Fibroblast of skin of right biceps (primary cell): ENCODE data around the gene SHC1.

Source experiments
- DNase-seq: peaks from one replicate; pipeline ENCODE4 v3.0.0-alpha.2; 2013

SHC1 gene

GRCh38 chr1:154971341-154971998 is 923 bp upstream of the SHC1 start:
- DNase-seq, result no peak

- no peak for DNase-seq
Observed at GRCh38 chr1:154969860-154970452, 591 bp downstream of the SHC1 start.

GRCh38 chr1:154969246-154969645 is 1.3 kb downstream of the SHC1 start:
- no peak for DNase-seq

DNA sequence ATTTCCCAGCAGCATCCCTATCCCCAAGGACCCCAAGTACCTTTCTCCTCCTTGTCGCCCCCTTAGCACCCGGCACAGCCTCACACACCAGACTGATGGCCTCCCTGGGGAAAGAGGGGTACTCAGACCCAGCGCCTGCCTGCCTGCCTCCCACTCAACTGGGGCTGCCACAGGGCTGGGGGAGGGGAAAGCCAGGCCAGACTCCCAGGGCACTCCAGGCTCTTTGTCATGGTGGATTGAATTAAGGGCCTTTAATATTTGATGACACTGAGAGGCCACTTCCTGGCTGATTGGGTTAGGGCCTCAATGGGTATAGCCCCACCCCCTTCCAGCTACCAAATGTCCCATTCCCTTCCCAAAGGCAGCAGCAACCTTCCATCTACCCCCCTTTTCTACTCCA is 1.8 kb downstream of the SHC1 start:
- DNase-seq, result no peak

DNA sequence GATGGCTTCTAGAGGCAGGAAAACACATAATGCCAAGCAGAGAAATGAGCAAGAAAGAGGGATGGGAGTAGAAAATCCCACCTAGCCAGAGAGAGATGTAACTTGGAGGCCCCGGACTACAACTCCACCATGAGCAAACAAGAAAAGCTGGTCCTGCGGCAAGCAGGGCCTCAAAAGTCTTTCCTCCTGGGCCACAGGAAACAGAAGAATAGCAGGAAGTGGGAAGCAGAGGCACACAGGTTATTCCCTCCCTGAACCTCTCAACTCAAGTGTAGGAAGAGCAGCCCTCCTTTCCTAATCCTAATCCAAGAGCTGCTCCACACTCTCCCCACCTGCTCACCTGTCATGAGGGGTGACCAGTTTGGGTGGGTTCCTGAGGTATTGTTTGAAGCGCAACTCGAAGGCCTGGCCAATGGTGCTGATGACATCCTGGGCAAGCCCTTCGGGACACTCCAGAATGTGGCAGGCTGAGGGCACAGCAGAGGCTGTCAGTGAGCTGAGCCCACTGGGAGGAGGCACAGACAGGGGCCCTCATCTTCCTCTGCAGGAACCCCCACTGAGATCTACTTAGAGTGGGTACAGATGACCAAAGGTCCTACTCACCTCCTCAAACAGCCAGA is 3.1 kb downstream of the SHC1 start:
- no peak for DNase-seq

DNA sequence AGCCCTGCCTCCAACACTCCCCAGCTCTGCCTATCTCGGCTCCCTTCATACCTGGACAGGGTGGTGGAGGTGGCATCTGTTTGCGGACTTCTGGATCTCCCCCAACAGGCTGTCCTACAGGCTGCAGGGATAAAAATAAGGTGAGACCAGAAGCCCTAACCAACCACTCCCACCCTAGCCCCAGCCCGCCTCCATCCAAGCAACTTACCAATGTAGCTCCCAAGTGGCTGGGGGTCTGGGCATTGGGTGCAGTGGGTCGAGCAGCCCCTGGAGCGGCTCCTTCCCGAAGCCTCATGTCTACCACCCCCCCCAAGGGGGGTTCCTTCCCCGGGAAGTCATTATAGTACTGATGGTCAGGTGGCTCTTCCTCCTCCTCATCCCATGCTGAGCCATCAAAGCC is 4.4 kb downstream of the SHC1 start:
- no peak for DNase-seq

DNA sequence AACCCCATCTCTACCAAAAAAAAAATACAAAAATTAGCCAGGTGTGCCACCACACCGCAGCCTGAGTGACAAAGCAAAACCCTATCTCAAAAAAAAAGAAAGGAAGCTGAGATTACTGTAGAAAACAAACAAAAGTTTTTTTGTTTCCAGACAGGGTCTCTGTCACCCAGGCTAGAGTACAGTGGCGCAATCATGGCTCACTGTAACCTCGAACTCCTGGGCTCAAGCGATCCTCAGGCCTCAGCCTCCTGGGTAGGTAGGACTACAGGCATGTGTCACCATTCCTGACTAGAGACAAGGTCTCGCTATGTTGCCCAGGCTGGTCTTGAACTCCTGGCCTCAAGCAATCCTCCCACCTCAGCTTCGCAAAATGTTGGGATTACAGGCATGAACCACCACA is 6.2 kb downstream of the SHC1 start:
- DNase-seq, result no peak

DNA sequence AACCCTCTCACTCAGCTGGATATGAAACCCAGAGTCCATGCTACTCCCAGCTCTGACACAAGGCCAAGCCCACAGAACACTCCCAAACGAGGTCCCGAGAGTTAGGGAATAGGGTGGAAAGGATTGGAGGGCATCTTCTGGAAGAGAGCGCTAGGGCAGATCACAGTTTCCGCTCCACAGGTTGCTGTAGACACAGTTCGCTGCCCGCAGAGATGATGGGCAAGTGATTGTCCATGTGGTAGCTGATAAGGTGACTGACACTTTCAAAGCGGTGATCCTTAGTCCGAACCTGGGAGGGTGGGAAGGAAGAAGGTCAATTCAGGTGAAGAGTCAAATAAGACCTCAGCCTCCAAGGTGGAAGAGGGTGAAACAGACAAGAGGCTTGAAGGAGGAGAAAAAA is 6.9 kb downstream of the SHC1 start:
- DNase-seq, result no peak

- DNase-seq, result no peak
Observed at GRCh38 chr1:154962795-154963330, 7.7 kb downstream of the SHC1 start.

GRCh38 chr1:154962156-154962749 is 8.3 kb downstream of the SHC1 start:
- no peak for DNase-seq

GRCh38 chr1:154961207-154962155 is 9.1 kb downstream of the SHC1 start, which contains the start of gene PYGO2:
PYGO2 (minus strand) TSS chr1:154961782; CDS start chr1:154961576, 206 bp downstream.
- peak; percentile 81 for DNase-seq

DNA sequence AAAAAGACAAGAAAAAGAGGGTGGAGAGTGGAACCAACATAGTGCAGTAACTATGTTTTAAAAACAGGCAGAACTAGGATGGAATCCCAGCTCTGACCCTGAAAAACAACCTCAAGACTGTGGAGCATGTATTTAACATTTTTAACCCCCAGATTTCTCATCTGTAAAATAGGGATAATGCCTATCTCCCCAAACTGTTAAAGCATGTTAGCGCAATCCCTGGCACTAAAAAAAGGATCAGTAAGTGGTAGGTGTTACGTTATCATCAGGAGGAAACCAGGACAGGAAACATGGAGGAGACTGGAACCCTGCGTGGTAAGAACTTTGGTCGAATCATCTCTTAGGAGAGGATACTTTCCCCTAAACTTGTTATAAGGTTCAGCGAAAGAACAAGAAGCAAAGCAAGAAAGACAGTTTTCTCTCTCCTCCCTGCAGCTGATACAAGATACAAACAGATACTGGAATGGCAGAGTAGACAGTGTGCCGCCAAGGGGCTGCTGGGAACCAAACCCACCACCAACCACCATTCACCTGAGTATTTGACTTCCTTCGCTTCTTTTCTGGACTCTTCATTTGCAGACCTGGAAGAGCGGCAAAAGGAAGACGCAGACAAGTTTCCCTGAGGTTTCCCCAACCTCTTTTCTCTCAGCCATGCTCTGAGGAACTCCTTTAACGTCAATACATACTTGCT is 10.0 kb downstream of the SHC1 start:
- no peak for DNase-seq

- DNase-seq, result no peak
Observed at GRCh38 chr1:154959426-154959780, 11.1 kb downstream of the SHC1 start.

GRCh38 chr1:154958681-154959425 is 11.7 kb downstream of the SHC1 start:
- no peak for DNase-seq

- no peak for DNase-seq
Observed at GRCh38 chr1:154958036-154958435, 12.5 kb downstream of the SHC1 start.

- DNase-seq, result no peak
Observed at GRCh38 chr1:154957091-154957657, 13.4 kb downstream of the SHC1 start.

- DNase-seq, result no peak
Observed at GRCh38 chr1:154956544-154956941, 14.0 kb downstream of the SHC1 start.

DNA sequence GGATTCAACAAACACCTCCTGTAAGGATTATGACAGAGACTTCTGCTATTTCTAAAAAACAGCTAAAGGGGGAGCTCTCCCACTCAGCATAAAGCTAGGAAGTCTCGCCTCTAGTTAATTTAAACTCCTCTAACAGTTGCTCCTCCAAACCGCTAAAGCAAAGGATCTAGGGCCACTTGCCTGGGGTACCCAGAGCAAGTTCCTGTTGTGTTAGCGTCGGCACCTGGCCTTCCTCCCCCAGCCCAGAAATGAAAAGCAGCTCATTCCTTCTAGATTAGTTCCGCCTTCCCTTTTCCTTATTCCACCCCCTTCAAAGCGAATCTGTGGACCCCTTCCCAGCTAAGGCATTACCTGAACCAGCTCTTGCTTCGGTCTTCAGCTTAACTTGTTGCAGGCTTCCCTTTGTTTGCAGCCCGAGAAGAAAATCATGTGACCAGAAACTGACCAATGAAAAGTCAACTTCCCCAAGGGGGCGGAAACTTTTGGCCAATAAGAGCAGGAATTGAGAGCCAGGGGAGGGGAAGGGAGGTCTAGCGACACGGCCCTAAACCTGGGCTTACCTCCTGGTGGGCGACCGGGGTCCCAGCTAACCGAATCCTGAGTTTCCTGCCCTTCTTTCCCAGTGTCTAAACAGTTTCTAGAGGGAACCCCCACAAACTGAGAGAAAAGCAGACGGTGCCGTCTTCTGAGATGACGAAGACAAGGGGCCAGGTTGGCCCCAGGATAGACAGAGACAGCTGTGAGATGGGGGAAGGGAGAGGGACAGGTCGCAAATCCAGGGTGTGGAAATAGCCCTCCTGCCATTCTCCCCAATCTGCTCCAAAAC is 14.6 kb downstream of the SHC1 start, which contains the start of gene PBXIP1:
TSS of gene PBXIP1 (minus strand) at position 382 of the 826 bp plus-strand sequence. CDS start 2,378 bp downstream, outside the sequence.
- DNase-seq, result peak; percentile 90

DNA sequence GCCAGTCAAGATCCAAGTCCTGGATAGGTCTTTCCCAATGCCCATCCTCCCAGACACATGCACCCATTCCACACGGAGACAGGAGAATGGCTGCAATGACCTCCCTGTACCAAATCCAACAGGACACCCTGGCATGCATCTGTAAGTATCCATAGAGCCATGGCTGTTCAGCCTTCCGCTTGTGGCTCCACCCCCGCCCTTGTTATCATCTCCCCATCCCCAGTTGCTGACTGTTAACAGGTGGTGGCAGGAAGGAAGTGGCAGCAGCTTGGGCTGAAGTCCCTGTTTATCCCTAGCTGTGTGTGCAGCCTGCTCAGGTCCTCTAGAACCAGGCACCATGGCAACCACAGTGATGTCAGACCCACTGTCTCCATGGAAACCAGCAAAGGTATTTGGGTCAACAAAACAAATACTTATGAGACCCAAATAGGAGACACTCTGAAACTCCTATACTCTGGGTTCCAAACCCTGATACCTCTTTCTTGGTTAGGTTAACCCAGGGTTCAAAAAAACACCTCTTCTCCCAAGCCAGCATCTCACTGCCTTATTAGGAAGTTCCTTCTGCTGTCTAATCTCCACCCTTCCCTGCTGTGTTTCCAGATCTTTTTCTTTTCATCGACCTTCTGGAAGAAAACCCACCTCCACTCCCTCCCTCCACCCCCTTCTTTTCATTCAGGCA is 15.4 kb downstream of the SHC1 start:
- peak; percentile 61 for DNase-seq
